Stimulated activated CD8-positive, alpha-beta memory T cell treated with anti-CD3 and anti-CD28 coated beads, Interleukin-12 subunit alpha, Interleukin-12 subunit beta, amount 100 ng/mL, for 24 hours (primary cell): ENCODE data around the gene PRKCE.

ENCODE experiments used
- DNase-seq: peaks from one replicate; pipeline ENCODE4 v3.0.0-alpha.2; 2020; ENCODE audit errors: extremely low read depth

PRKCE gene

GRCh38 chr2:46169467-46169866 lies 518.0 kb downstream of the PRKCE start:
- no peak for DNase-seq

DNA sequence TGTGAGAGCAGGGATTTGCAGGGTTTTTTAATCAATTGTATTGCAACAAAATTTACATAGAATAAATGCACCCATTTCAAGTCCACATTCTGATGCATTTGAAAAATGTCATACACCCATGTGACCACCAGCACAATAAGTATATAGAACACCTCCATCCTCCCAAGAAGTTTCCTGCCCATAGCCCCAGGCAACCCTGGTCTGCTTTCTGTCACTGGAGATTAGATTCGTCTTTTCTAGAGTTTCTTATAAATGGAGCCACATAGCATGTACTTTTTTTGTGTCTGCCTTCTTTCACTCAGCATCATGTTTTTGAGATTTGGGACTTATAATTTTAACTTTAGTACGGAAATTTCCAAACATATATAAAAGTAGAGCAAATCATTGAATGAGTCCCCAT lies 518.6 kb downstream of the PRKCE start:
- no peak for DNase-seq

GRCh38 chr2:46170611-46171350 lies 519.3 kb downstream of the PRKCE start:
- no peak for DNase-seq

DNA sequence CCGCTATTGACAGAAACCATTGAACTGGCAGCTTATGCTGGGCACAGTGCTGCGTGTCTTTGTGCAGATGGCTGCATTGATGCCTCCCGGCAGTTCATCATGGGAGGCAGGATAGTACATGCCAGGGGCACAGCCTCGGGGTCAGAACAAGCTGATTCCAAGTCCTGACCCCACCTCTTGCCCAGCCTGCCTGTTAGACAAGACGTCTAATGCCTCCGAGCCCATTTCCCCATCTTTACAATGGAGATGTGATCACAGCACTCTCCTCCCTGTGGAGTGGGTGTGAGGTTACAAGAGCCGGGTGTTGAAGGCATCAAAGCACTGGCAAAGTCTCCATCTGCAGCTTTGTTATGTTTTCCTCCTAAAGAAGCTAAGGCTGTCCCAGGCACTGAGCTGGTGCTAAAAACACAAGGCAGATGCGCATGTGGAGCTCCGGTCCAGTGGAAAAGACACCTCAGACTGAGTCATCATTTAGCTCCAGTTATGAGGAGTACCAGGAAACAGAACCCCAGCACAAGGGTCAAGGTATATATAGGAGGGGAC lies 520.0 kb downstream of the PRKCE start:
- DNase-seq: no peak

GRCh38 chr2:46171996-46172546 lies 520.6 kb downstream of the PRKCE start:
- DNase-seq: no peak

- no peak for DNase-seq
These were observed 521.6 kb downstream of the PRKCE start for GRCh38 chr2:46173030-46173429.

- no peak for DNase-seq
These were observed 522.3 kb downstream of the PRKCE start for GRCh38 chr2:46173636-46174250.

GRCh38 chr2:46174345-46175170 lies 523.1 kb downstream of the PRKCE start:
- DNase-seq: no peak

DNA sequence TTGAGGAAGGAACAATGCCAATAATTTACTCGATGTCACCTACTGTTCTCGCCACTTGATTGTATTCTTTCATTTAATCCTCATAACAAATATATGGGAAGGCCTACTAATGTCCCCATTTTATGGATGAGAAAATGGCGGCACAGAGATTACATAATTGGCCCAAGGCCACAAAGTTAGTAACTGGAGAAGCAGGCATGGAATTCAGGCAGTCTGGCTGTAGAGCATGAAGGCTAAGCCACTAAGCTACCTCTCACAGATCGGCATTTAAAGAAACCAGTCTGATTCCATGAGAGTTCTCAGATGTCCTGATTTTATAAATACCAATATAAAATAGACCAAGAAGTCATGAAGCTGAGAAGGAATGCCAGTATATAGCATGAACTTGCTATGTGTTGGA lies 523.9 kb downstream of the PRKCE start:
- DNase-seq: no peak

DNA sequence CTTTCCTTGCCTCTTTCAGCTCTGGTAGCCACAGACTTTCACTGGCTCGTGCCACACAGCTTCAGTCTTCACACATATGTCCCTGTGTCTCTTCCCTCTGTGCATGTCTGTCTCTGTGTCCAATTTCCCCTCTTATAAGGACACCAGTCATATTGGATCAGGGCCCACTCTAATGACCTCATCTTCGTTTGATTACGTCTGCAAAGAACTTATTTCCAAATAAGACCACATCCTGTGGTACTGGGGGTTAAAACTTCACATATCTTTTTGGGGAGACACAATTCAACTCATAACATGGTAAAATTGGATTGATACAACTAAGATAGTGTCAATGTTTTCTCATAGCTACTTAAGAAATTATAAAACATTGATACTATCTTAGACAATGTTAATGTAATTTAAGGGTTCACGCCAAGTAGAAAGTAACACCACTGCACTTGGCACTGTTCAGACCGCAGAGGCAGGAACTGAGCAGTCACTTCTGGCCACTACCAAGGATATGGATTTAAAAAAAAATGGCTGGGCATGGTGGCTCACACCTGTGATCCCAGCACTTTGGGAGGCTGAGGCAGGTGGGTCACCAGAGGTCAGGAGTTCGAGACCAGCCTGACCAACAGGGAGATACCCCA lies 526.1 kb downstream of the PRKCE start:
- no peak for DNase-seq

DNA sequence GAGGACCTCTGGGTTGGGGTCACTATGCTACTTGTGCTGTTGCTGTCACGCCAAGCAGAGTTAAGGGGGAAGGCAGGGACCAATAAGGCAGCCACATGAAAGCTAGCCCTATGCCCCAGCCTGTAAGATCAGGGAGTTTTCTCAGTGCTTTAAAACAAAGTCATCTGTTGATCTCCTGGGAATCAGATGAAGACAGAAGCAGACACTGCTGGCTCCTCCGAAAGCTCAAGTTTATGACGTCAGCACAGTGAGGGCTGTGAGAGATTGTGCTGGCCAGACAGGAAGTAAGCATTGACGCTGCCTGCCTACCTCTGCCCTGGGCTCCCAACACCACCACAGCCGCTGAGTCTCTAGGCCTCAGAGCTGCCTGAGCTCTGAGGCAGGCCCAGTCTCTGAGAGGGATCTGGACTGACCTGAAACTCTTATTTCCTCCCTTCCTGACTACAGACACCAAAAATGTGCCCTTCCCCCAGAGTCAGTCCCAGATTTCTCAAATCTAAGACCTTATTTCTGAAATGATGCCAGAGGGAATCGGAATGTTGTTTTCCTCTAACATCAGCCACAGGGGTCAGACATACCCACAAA lies 527.7 kb downstream of the PRKCE start:
- DNase-seq: no peak

DNA sequence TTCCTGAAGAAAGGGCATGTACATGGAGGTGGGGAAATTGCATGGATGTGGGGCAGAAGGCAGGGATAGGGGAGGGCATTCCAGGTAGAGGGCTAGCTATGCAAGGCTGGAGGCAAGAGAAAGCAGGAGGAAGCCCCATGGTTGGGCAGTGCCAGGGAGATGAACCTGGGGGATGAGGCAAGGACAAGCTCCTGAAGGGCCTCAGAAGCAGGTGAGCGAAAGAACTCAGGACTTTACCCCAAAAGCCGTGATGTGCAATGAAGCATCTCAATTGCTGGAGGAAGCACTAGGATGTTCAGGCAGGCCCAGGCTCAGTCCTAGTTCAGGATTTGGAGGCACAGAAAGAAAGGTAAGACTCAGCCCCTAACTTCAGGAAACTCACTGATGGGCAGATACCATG lies 528.7 kb downstream of the PRKCE start:
- DNase-seq: no peak

GRCh38 chr2:46181306-46181705 lies 529.8 kb downstream of the PRKCE start:
- no peak for DNase-seq

DNA sequence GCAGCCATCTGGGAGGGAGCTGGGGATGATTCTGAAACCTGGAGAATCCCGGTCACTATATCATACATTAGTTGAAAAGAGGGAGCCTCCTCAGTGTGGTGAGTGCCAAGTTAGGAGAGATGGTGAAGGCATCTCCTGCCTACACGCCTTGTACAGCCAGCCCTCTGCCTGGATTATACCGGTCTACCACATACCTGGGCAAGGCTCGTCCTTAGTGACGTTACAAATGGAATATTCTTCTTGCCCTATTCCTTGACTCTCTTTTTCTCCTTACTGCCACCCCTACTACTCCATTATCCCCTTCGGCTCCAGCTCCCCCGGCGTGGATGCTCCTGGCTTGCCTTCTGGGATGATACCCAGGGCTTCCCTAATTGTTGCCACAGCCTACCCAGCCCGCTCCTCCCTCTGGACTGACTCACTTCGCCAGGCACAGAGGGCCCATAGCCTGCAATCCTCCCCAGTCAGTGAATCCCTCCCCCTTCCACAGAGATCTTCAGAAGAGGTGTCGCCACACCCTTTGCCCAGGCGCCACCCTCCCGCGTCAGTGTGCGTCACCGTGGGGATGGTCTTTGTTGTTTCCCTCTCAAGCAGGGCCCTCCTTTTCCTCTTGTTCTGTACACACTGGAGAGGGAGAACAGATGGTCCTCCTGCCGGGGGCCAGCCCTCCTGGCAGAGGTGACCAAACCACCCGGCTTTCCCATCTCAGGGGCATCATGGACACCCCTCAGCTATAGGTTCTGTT lies 530.5 kb downstream of the PRKCE start:
- no peak for DNase-seq

- DNase-seq: no peak
These were observed 532.0 kb downstream of the PRKCE start for GRCh38 chr2:46183426-46183825.

DNA sequence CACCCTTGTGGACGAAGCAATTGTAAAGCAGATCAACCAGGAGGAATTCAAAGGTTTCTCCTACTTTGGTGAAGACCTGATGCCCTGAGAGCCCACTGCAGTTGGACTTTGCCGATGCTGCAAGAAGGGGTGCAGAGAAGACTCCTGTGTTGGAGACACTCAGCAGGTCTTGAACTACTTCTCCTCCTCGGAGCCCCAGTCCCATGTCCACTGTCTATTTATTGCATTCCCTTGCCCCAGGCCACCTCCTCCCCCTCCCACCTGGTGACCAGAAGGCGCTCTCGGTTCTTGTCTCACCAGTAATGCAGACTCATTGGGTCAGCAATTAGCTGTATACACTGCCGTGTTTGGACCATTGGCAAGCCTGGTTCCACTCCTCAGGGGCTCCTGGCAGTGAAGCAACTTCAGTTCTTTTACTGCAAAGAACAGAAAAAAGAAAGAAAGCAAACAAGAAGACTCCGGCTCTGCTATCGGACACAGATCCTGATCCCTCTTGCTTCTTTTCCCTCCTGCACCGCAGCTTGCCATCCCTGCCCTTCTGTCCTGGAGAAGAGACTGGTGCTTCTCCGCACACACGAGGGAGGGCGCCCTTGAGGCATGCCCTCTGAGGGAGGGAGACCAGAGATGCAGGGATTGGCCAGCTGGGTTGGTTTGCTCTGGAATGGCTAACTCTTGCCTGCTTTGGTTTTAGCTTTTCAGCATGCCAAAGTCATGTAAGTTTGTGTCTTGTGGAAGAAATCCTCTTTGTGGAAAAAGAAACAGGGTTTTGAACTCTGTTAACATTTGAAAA lies 533.5 kb downstream of the PRKCE start:
- DNase-seq: no peak

DNA sequence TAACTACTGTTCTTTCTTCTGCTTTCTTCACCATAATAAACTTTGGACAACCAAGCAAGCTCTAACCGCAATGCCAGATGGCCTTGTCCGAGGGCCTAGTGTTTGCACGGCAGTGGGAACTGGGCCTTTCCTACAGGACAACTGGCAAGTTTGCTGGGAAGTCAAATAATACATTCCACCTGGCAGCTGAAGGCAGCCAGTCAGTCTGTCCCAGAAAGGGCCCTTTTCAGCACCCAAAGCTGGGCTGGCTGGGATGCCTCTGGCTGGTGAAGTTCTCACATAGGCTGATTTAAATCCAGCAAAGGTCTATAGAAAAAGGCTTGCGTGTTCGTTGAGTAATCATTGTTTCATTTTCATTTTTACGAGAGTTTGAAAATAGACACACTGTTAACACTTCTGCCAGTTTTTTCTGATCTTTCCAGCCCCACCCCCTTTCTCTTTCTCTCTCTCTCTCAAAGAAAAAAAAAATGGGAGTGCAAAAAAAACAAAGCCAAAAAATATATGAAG lies 535.7 kb downstream of the PRKCE start:
- DNase-seq: no peak

GRCh38 chr2:46188041-46188716 lies 536.7 kb downstream of the PRKCE start:
- DNase-seq: no peak

GRCh38 chr2:46193356-46193755 lies 541.9 kb downstream of the PRKCE start:
- no peak for DNase-seq
